ENCODE data around the gene PAPLN.

Gene PAPLN

DNA sequence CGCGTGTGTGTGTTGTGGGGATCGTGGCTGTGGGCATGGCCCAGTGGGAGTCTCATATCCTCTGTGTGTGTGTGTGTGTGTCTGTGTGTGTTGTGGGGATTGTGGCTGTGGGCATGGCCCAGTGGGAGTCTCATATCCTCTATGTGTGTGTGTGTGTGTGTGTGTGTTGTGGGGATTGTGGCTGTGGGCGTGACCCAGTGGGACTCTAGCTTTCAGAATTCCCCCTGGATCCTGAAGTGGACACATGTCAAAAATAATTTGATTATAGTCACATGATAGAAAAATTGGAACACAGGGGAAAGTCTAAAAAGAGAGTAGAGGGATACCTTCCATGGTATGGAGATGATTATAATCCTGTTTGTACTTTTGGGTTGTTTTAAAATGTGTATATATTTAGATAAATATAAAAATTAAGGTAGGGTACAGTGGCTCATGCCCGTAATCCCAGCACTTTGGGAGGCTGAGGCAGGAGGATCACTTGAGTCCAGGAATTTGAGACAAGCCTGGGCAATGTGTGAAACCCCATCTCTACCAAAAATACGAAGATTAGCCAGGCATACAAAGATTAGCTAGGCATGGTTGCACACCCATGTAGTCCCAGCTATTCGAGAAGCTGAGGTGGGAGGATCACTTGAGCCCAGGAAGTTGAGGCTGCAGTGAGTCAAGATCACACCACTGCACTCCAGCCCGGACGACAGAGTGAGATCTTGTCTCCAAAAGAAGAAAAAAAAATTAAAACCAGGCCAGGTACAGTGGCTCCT, 11.0 kb downstream of the PAPLN start:
- no peak for DNase-seq

DNA sequence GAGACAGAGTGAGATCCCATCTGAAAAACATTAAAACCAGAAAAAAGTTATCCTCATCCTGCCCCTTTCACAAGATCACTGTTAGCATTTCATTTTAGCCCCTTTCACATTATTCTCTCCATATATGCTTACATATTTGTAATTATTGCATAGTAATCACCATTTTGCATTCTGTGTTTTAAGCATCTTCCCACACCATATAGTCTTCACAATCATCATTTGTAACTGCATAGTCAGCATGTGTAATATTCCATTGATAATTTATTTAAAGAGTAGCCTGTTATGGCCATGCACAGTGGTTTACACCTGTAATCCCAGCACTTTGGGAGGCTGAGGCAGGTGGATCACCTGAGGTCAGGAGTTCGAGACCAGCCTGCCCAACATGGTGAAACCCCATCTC, 11.8 kb downstream of the PAPLN start:
- no peak for DNase-seq

DNA sequence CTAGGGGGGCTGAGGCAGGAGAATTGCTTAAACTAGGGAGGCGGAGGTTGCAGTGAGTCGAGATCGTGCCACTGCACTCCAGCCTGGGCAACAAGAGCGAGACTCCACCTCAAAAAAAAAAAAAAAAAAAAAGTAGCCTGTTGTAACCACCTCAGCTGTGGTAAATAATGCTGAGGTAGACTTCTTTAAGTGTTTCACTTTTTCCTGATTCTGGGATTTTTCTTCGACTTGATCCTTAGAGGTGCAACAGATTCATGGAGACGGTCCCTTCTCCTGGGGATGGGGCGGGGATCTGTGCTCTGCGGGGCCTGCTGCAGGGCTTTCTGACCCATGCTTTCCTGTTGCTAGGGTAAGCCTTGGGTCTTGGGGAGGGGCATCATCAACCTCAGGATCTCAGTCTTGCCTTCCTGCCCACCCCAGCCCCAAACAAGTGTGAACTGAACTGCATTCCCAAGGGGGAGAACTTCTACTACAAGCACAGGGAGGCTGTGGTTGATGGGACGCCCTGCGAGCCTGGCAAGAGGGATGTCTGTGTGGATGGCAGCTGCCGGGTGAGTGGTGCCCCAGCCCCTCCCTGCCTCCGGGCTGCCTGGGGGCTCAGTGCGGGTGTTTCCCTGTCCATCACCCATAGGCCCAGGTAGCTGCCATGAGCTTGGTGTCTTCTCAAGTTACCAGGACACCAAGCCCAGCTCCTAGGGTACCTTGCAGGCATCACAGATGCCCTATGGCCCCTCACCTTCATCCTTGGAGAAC, 12.4 kb downstream of the PAPLN start:
- no peak for DNase-seq

GRCh38 chr14:73250317-73250713, 13.0 kb downstream of the PAPLN start:
- no peak for DNase-seq

DNA sequence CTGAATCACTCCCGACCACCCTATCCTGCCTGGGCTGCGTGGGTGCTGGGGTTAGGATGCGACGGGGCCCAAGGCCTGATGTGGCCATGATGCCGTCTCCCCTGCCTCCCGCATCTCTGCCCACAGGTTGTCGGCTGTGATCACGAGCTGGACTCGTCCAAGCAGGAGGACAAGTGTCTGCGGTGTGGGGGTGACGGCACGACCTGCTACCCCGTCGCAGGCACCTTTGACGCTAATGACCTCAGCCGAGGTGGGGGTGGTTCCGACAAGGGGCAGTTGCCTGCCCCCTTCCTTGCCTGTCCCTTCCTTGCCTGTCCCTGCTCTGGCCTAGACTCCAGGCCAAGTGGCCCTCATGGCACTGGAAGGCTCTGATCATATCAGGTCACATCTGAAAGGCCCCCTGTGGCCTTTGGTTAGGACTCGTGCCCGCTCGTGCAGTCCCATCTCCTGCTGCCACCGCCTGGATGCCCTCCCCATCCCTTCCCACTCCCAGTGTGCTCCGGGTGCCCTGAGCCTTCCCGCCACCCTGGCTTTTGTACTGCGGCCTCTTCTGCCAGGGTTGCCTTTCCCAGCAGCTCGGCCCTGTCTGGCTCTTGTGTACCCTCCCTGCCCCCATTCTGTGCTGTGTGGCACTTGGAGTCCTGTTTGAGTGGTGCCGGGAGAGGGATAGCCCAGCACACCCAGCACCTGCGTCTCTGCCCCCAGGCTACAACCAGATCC, 13.6 kb downstream of the PAPLN start:
- no peak for DNase-seq

DNA sequence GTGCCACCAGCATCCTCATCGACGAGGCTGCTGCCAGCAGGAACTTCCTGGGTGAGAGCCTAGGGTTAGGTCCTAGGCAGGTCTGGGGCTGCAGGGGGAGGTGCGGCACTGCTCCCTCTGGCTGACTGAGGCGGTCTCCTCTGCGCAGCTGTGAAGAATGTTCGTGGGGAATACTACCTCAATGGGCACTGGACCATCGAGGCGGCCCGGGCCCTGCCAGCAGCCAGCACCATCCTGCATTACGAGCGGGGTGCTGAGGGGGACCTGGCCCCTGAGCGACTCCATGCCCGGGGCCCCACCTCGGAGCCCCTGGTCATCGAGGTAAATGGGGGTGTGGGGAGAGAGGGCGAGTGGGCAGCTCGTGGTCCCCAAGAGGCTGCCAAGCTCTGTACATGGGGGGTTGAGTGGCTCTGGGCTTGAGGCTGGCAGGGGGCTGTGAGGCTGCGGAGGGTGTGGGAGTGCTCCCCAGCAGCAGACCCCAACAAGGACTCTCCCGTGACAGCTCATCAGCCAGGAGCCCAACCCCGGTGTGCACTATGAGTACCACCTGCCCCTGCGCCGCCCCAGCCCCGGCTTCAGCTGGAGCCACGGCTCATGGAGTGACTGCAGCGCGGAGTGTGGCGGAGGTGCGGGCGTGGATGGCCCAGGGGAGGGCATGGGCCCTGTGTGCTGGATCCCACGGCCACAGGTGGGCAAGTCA, 14.4 kb downstream of the PAPLN start:
- no peak for DNase-seq

DNA sequence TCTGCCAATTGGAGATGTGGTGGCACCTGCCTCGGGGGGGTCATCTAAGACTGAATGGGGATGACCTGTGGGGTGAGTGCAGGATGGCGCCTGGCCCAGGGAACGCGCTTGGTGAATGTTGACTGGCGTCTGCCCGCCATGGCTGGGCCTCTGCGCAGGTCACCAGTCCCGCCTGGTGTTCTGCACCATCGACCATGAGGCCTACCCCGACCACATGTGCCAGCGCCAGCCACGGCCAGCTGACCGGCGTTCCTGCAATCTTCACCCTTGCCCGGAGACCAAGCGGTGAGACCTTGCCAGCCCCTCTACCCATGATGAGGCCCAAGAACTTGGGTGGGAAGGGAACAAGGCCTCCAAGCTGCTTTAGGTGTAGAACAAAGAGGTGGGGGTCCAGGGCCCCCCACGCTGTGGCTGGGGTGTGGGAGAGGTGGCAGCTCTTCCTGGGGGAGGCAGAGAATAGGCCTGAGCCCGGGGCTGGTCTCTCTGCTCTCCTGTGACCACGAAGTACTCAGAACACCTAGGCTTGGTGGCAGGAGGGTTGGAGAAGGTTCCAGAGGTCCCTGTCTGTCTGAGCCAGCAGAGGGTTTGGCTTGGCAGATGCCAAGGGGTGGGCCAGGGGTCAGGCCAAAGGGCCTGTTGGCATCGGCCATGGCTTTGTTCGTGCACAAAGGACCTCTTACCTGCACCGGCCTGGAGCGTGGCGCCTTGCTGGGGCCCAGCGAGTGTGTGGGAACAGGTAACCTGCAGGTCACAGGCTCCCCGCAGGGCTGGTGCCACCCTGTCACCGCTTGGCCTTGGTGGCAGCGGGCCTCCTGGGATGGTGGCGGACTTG, 15.4 kb downstream of the PAPLN start:
- DNase-seq = no peak

- DNase-seq = no peak
These were observed 16.0 kb downstream of the PAPLN start for GRCh38 chr14:73253323-73253610.

- no peak for DNase-seq
These were observed 16.4 kb downstream of the PAPLN start for GRCh38 chr14:73253721-73254120.

DNA sequence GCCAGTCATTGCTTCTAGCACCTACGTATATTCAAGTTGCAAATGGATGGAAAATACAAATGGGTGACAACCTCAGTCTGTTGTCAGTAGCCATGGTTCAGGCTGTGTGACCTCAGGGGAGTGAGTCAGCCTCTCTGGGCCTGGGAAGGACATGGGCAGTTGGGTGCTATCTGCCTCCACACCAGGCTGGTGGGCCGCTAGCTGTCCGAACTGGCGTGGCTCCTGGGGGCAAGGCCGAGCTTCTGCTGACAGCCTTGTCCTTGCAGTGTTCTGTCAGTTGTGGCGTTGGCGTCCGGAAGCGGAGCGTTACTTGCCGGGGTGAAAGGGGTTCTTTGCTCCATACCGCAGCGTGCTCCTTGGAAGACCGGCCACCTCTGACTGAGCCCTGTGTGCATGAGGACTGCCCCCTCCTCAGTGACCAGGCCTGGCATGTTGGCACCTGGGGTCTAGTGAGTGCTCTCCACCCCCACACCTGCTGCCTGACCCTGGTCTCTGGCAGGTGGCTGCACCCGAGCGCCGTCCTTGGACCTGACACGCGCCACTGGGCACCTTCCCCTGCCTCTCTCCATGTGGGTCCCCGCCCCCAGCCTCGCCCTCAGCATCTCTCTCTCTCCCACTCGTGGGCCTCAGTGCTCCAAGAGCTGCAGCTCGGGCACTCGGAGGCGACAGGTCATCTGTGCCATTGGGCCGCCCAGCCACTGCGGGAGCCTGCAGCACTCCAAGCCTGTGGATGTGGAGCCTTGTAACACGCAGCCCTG, 17.1 kb downstream of the PAPLN start:
- no peak for DNase-seq

DNA sequence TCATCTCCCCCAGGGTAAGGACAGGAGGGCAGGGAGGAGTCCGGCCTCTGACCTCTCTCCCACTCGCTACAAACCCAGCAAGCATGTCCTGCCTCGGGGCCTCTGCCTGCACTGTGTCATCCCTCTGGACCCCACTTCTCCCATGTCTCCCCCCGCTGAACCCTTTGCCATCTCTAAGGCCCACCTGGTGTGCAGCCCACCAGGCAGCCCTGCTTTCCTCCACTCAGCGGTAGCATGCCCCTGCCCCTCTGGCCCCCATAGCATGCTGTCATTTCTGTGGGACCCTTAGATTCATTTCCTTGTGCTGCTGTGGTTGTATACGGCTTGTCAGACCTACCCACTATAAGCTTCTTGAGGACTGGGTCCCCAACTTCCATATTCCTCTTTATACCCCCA, 17.7 kb downstream of the PAPLN start:
- no peak for DNase-seq

DNA sequence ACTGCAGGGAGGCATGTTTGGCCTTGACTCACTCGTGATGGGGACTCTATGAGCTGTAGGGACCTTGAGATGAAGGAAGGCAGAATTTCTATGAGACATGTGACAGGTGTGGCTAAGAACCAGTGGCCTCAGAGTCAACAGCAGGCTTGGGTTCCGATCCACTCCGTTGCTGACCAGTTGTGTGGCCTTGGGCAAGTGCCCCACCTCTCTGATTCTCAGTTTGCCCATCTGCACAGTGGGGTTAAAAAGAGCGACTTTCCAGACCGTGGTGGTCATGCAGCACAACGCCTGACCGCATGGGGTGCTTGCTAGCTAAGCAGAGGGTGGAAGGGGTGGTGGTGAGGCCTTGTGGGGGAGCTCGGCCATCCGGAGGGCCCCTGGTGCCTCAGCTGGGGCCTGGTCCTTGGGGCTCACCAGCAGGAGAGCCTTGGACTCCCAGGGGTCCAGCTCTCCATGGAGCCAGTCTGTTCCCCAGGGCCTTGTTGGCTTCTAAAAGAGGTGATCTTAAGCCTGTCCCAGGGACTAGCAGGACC, 18.5 kb downstream of the PAPLN start:
- no peak for DNase-seq

DNA sequence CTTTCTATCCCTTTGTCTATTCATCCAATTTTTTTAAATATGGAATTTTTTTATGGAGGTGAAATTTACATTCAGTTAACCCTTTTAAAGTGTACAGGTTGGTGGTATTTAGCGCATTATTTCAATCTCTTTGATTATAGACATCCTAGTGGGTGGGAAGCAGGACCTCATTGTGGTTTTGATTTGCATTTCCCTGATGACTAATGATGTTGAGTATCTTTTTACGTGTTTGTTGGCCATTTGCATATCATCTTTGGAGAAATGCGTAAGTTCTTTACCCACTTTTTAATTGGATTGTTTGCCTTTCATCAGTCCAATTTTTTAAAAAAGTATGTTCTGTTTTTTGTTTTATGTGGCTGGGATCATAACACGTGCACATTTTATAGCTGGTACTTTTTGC, 20.8 kb downstream of the PAPLN start:
- DNase-seq = no peak

DNA sequence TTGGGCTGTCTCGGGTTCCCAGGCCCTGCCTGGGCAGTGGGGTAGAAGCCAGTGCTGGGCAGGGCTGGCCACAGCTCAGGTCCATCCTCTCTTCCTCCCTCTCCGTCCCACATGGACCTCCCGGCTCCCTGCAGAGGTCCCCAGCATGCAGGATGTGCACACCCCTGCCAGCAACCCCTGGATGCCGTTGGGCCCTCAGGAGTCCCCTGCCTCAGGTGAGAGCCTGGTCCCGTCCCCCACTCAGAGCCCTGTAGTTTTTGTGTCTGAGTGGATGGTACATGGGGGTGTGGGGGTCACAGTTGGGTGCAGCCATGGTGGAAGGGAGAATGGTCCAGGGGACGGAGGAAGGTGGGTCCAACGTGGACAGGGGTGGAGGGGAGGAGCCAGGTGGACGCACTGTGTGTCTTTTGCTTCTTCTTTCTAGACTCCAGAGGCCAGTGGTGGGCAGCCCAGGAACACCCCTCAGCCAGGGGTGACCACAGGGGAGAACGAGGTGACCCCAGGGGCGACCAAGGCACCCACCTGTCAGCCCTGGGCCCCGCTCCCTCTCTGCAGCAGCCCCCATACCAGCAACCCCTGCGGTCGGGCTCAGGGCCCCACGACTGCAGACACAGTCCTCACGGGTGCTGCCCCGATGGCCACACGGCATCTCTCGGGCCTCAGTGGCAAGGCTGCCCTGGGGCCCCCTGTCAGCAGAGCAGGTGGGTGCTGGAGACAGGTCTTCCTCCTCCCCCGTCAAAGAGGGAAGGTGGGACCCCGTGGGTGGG, 21.7 kb downstream of the PAPLN start:
- no peak for DNase-seq

DNA sequence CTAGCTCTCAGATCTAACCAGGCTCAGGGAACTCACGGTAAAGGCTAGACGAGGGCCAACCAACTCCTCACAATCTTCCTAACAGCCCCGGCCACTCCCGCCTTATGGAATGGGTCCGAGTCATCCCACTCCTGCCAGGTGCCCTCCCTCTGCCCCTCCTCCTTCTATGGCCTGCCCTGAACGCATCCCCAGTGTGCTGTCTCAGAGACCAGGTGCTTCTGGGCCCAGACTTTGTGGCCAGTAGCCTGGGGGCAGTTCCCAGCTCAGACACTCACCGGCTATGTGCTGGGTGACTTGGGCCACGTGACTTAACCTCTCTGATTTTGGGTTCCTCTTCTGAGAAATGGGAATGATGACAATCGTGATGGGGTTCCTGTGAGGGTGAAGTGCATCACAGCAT, 22.5 kb downstream of the PAPLN start:
- no peak for DNase-seq

DNA sequence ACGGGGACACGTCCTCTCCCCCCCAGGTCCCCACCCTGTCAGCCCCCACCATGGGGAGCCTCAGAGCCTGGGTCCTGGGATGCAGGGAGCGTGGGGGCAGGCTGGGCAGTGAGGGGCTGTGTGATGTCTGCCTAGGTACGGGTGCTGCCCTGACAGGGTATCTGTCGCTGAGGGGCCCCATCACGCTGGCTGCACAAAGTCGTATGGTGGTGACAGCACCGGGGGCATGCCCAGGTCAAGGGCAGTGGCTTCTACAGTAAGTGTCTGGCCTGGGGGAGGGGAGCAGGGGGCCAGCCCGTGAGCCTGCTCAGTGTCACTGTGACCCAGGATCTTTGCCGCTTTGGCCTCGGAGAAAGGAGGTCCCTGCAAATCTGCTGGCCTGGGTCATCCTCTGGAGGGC, 23.3 kb downstream of the PAPLN start:
- DNase-seq = no peak

DNA sequence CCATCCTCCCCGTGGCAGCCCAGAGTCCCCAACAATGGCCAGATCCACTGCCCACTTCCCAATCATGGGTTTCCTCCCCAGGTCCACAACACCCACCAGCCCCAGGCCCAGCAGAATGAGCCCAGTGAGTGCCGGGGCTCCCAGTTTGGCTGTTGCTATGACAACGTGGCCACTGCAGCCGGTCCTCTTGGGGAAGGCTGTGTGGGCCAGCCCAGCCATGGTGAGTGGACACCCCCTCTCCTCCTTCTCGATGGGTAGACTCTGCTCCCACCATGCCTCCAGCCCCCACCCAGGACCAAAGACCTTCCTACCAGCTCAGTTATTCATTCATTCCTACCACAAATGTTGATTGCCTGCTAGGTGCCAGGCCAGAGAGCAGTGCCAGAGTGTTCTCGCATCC, 23.8 kb downstream of the PAPLN start:
- DNase-seq = no peak

- no peak for DNase-seq
These were observed 24.5 kb downstream of the PAPLN start for GRCh38 chr14:73261520-73262426.

DNA sequence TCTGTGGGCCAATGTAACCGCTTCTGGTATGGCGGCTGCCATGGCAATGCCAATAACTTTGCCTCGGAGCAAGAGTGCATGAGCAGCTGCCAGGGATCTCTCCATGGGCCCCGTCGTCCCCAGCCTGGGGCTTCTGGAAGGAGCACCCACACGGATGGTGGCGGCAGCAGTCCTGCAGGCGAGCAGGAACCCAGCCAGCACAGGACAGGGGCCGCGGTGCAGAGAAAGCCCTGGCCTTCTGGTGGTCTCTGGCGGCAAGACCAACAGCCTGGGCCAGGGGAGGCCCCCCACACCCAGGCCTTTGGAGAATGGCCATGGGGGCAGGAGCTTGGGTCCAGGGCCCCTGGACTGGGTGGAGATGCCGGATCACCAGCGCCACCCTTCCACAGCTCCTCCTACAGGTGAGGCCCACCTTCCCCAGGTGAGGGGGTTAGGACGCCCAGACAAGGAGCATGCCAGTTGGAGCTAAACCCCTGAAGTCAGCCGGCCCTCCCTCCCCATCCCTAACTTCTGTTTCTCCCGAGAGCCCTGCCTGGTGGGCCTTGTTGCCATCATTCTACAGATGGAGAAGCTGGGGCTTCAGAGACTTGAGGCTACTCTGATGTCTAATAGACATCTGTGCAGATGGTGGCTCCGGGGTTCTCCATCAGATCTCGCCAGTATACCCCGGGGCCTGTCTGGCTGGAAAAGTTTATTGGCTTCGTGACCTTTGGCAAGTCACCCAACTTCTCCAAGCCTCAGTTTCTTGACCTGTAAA, 25.3 kb downstream of the PAPLN start:
- no peak for DNase-seq

All from fibroblast of skin of right quadriceps (primary cell).